Bronchial epithelial cell (primary cell): ENCODE measurements around the gene EIF4G3. TPM values are rescaled to one million over a fixed set of nuclear protein-coding genes. Genes with fewer than 3 reads are reported as not detected.

Experiments
- DNase-seq: peaks from one replicate; pipeline ENCODE4 v3.0.0-alpha.2; 2010; ENCODE audit warnings: low read depth
- FAIRE-seq: peaks from 2 replicates; lab custom pipeline; 2011; peaks lifted over from hg19 to GRCh38; lab: Jason Lieb, UNC
- H3K27me3 ChIP-seq: 2 replicates; pipeline ENCODE4 v1.5.1; 2011; ENCODE audit warnings: low read length; ENCODE audit not compliant: control insufficient read depth, insufficient read depth
- H3K36me3 ChIP-seq: 2 replicates; pipeline ENCODE4 v1.5.1; 2011; ENCODE audit warnings: low read length; ENCODE audit not compliant: control insufficient read depth, insufficient read depth
- H3K4me3 ChIP-seq: 2 replicates; pipeline ENCODE4 v1.5.1; 2011; ENCODE audit warnings: mild to moderate bottlenecking, low read depth, low read length, control low read depth
- total RNA-seq: library from RNA; depleted of rRNA; stranded (reverse); fragments of >200 nt; gene quantifications from 2 replicates; pipeline ENCODE4 v1.2.1, GENCODE V29; 2014
- TF ChIP-seq, protein P1 (sequence below): IDR thresholded peaks from 2 replicates; pipeline ENCODE4 v1.5.1; 2011; ENCODE audit warnings: mild to moderate bottlenecking, moderate library complexity, low read length, control low read depth, inconsistent platforms; ENCODE audit not compliant: insufficient read depth, severe bottlenecking

The EIF4G3 gene
- total RNA-seq, 1 donor from 2014 or later: 20.5 TPM

DNA sequence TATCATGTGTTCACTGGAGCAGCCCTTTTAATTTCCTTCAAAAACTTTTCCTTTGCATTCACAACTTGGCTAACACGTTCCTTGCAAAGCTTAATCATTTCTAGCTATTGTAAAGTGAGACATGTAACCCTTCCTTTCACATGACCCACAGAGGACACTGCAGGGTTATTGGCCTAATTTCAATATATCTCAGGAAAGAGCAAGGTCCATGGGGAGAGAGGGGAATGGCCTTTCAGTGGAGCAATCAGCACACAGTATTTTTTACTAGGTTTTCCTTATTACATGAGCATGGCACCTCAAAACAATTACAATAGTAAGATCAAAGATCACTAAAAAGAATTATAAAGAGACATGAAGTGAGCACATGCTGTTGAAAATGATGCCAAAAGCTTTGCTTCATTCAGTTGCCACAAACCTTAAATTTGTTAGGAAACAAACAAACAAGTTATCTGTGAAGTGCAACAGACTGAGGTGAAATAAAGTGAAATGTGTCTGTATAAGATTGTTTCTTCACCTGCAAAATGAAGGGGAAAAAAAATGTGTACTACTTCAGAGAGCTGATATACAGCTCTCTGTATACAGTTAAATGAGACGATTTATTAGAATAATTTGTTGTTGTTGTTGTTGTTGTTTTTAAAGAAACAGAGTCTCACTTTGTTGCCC, 61.5 kb downstream of the EIF4G3 start:
- Histone ChIP-seq H3K4me3 (no peak overlapping the region), H3K36me3 (no peaks in the 10 kb centered on the region), H3K27me3 (no peaks in the 10 kb centered on the region)
- DNase-seq (no peak), FAIRE-seq (no peak)
- TF ChIP-seq, protein P1, sequence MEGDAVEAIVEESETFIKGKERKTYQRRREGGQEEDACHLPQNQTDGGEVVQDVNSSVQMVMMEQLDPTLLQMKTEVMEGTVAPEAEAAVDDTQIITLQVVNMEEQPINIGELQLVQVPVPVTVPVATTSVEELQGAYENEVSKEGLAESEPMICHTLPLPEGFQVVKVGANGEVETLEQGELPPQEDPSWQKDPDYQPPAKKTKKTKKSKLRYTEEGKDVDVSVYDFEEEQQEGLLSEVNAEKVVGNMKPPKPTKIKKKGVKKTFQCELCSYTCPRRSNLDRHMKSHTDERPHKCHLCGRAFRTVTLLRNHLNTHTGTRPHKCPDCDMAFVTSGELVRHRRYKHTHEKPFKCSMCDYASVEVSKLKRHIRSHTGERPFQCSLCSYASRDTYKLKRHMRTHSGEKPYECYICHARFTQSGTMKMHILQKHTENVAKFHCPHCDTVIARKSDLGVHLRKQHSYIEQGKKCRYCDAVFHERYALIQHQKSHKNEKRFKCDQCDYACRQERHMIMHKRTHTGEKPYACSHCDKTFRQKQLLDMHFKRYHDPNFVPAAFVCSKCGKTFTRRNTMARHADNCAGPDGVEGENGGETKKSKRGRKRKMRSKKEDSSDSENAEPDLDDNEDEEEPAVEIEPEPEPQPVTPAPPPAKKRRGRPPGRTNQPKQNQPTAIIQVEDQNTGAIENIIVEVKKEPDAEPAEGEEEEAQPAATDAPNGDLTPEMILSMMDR: no peak

DNA sequence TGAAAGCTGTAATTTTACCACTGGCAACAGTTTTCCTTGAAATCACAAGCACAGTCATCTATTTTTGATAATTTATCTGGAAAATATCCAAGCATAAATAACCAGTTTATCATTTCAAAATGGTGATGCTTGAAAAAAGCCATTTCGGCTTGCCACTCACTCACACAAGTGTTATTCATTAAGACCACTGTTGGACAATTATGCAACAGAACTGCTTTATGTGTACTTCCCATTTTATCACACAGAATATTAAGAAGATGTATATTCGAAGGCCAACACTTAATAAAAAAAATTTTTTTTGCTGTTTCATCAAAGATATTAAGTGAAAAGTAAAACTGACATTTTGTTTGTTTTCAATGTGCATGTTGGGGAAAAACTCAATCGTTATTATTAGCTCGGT, 62.3 kb downstream of the EIF4G3 start:
- H3K4me3 ChIP-seq: no peak overlapping the region
- no peaks in the 10 kb centered on the region for H3K27me3 ChIP-seq
- TF ChIP-seq, protein P1: no peak
- no peaks in the 10 kb centered on the region for H3K36me3 ChIP-seq
- no peak for FAIRE-seq
- DNase-seq: no peak

DNA sequence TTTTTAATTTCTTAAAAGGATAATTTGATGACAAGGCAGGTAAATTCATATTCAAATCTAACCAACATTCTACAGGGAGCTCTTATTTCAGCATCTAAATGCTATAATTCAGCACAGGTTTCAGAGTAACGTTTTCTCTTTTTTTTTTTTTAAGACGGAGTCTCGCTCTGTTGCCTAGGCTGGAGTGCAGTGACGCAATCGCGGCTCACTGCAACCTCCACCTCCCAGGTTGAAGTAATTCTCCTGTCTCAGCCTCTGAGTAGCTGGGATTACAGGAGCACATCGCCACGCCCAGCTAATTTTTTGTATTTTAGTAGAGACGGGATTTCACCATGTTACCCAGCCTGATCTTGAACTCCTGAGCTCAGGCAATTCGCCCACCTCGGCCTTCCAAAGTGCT, 66.5 kb downstream of the EIF4G3 start:
- peaks cover 3% of the 10 kb centered on the region for H3K36me3 ChIP-seq
- H3K27me3 ChIP-seq: no peaks in the 10 kb centered on the region
- FAIRE-seq (no peak), DNase-seq (no peak)
- TF ChIP-seq, protein P1: no peak
- H3K4me3 ChIP-seq: no peak overlapping the region

DNA sequence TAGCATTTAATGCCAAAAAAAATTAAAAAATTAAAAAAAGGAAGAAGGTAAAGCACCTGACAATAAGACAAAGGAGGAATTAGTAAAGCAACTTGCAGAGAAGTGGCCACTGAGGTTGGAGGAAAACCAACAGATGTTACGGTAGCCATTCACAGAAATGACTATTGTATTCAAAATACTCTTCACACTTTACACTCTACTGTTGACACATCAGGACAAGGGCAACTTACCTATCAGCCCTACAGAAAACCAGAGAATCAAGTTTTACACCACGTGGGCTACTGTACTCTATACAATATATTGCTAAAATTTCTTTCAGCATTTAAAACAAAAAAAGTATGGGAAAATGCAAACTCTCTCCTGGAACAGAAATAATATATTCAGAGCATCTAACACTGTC, 70.0 kb downstream of the EIF4G3 start:
- DNase-seq: no peak

DNA sequence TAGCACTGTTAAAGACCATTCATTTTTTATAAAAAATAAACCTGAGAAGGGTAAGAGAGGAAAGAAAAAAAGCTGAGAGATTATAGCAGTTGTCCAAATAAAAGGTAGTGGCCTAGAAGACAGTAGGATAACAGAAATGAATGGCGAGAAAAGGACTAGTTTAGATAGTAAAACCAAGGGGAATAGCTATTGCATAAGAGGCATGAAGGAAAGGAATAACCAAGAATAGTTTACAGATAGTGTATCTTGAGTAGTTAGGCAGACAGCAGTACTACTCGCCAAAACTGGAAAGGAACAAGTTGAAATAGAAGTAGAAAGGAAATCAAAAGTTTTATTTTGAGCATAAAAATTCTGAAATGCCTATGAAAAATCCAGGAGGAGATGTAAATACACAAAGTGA, 70.5 kb downstream of the EIF4G3 start:
- TF ChIP-seq, protein P1: no peak
- H3K27me3 ChIP-seq: no peaks in the 10 kb centered on the region
- DNase-seq (no peak), FAIRE-seq (no peak)
- peaks cover 3% of the 10 kb centered on the region for H3K36me3 ChIP-seq
- no peak overlapping the region for H3K4me3 ChIP-seq

More for the DNA sequence above, 70.0 kb downstream of the EIF4G3 start:
- no peaks in the 10 kb centered on the region for H3K27me3 ChIP-seq
- H3K4me3 ChIP-seq: no peak overlapping the region
- no peak for FAIRE-seq
- TF ChIP-seq, protein P1: no peak
- peaks cover 3% of the 10 kb centered on the region for H3K36me3 ChIP-seq

DNA sequence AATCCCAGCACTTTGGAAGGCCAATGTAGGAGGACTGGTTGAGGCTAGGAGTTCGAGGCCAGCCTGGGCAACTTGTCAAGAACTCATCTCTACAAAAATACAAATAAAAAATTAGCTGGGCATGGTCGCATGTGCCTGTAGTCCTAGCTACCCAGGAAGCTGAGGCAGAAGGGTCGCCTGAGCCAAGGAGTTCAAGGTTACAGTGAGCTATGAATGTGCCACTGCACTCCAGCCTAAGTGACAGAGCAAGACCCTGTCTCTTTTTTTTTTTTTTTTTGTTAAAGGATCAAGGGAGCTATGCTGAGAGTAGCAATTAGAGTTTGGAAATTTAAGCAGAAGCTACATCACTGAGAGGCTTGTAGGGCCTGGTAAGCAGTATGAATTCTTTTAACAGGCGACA, 70.9 kb downstream of the EIF4G3 start:
- Histone ChIP-seq H3K36me3 (peaks cover 3% of the 10 kb centered on the region), H3K27me3 (no peaks in the 10 kb centered on the region), H3K4me3 (no peak overlapping the region)
- TF ChIP-seq, protein P1: no peak
- DNase-seq (no peak), FAIRE-seq (no peak)
